Heart left ventricle (tissue), 16 donors: ENCODE results near the gene HDAC4. TPM values are rescaled to one million over a fixed set of nuclear protein-coding genes. Genes with fewer than 3 reads are reported as not detected.

Experiments
- ATAC-seq, 4 donors: fragments of 200-7000 bp; cut with Tn5 transposase; one replicate each; pipeline ENCODE4 v1.9.1; 2020 to 2022; ENCODE audit warnings: moderate library complexity in 4 of 4, mild to moderate bottlenecking in 3 of 4, moderate number of reproducible peaks in 1 of 4
- DNase-seq, 5 donors: peaks; one replicate each; pipeline ENCODE4 v3.0.0-alpha.2; 2020
- H3K27ac ChIP-seq, 12 donors: fragments of 200-600 bp; sonication (generic) in 4 of 12; one replicate each; pipeline versions ENCODE4 v1.5.0 to v1.8.0; 2016 to 2022; ENCODE audit warnings: mild to moderate bottlenecking in 2 of 12
- H3K27me3 ChIP-seq, 9 donors: fragments of 200-600 bp; sonication (generic) in 2 of 9; one replicate each; pipeline versions ENCODE4 v1.5.1 to v1.8.0; 2016 to 2022; ENCODE audit warnings: mild to moderate bottlenecking in 3 of 9
- H3K36me3 ChIP-seq, 9 donors: fragments of 200-600 bp; sonication (generic) in 2 of 9; one replicate each; pipeline versions ENCODE4 v1.5.0 to v1.8.0; 2018 to 2022; ENCODE audit warnings: mild to moderate bottlenecking in 2 of 9
- H3K4me1 ChIP-seq, 12 donors: fragments of 200-600 bp; sonication (generic) in 4 of 12; one replicate each; pipeline versions ENCODE4 v1.5.0 to v1.8.0; 2016 to 2022; ENCODE audit warnings: mild to moderate bottlenecking in 3 of 12
- H3K4me3 ChIP-seq, 12 donors: fragments of 200-600 bp; sonication (generic) in 4 of 12; one replicate each; pipeline versions ENCODE4 v1.5.0 to v1.8.0; 2017 to 2022; ENCODE audit warnings: mild to moderate bottlenecking in 9 of 12, moderate library complexity in 4 of 12
- H3K9me3 ChIP-seq, 12 donors: fragments of 200-600 bp; sonication (generic) in 4 of 12; one replicate each; pipeline versions ENCODE4 v1.5.0 to v1.8.0; 2016 to 2022; ENCODE audit warnings: mild to moderate bottlenecking in 1 of 12
- CTCF ChIP-seq, 12 donors: fragments of 200-600 bp; sonication (generic) in 4 of 12; IDR thresholded peaks; one replicate each; pipeline versions ENCODE4 v1.5.0 to v1.8.0; 2018 to 2022; ENCODE audit warnings: antibody characterized with exemption in 12 of 12, mild to moderate bottlenecking in 5 of 12
- POLR2A ChIP-seq, 2 donors: fragments of 450-650 bp; IDR thresholded peaks; one replicate each; pipeline ENCODE4 v1.6.1; 2017; ENCODE audit warnings: antibody characterized with exemption in 2 of 2, mild to moderate bottlenecking in 2 of 2, moderate library complexity in 2 of 2
- WGBS, 4 donors: extraction: QIAGEN DNeasy Blood & Tissue Kit in 2 of 4; methylation state at CpG; one replicate each; pipeline versions ENCODE4 v1.1.5 to v1.1.7; 2013 to 2018; 5-methylcytosine and 5-hydroxymethylcytosine counted together
- intact Hi-C, 10 donors: fragments of 100-400 bp; cut with DNase I; formaldehyde crosslinking; loops; one replicate each; pipeline versions ENCODE4 v1.11.1 to v1.14.2; 2022
- polyA plus RNA-seq, 2 donors: library from polyadenylated mRNA; stranded (reverse); fragments of 200-250 nt; gene quantifications; one replicate each; pipeline ENCODE4 v1.2.3, GENCODE V29; 2013
- total RNA-seq, 9 donors: library from RNA; depleted of rRNA in 2 of 9; stranded (reverse); fragments of >200 nt in 2 of 9; fragmentation: NEBNext Ultra II Directional in 3 of 9; extraction: Animal tissue kit (Norgen Biotek cat#: 25700) in 3 of 9; gene quantifications; one replicate each; pipeline versions ENCODE4 v1.1.0 to v1.2.4, GENCODE V29; 2016 to 2023
- donor health status: ischemic (EF 13 %, LVEDD 7.1; RV severe dilation, severe dysfunction).
- donor health status: healthy with polysubstance abuse.
- donor health status: DM: no; HTN: yes; CAD: no.
- donor health status: DM: no; HTN: no; CAD: no.
- donor health status: ischemic (EF 25% LVEDD 6.9; RV normal size, moderate dysfunction).
- donor health status: ischemic (EF 25% LVEDD 5.7; RV mildly dilated, moderate dysfunction).
- donor health status: healthy.
- donor health status: DM: yes; HTN: yes; CAD: no.
- donor health status: ischemic (EF 35%, LVEDD 5.7; RV mildly dilated, moderate dysfunction).
- donor health status: nonischemic (EF 11% LVEDD 7.7; RV severe dilation, severe dysfunction).
- donor health status: DM: yes; HTN: yes; CAD: no.
- donor health status: PGD.
- donor health status: ischemic (EF 29% LVEDD 5.4; RV normal size, mild dysfunction).
- donor health status: nonischemic (EF 23%, LVEDD 6.1; RV moderate dilation, normal function).

HDAC4 gene
- total and polyA plus RNA-seq, 11 donors: 13.9 to 37.6 (median 27.5) TPM

- 79 to 90% (median 82%) methylated on average over 7 to 16 of the region's 16 CpGs for WGBS, 4 donors
- Histone ChIP-seq H3K4me1 (peaks cover 0 to 72% (median 53%) of the 10 kb centered on the region in 12 donors), H3K4me3 (no peak overlapping the region), H3K36me3 (no peaks in the 10 kb centered on the region), H3K27me3 (no peaks in the 10 kb centered on the region), H3K9me3 (no peaks in the 10 kb centered on the region), H3K27ac (peak overlapping the region in 11 of 12 donors; percentile 80 to 99 (median 91))
- TF ChIP-seq CTCF (IDR thresholded peaks at IDR 0.05) (no peak), POLR2A (IDR thresholded peaks at IDR 0.05) (no peak)
- ATAC-seq (no peak), DNase-seq (peak in 1 of 5 donors; percentile 16)
- intact Hi-C loops: loop anchor here in 3 of 10 donors (5.0 to 10.0 kb wide), 3 partner anchors 68 to 90 kb away; no protein-coding TSS in a partner anchor
These were observed 73.8 kb downstream of the HDAC4 start for GRCh38 chr2:239326831-239327535.

DNA sequence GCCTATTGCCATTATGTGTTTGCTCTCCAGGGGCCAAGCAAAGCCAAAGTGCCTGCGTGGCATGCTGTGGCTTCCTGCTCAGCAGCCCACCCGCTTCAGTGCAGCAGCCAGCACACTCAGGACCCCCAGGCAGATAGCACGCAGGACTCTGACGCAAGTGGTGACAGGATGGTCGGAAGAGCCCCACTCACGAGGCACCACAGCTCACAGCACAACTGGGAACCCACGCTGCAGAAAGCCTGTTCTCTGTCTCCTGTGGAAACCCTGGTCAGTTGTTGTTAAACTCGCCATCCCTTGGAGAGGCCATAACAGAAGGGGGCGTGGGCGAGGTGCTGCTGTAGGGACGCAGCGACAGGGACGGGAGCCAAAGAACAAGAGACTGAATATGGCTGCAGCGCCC lies 76.4 kb downstream of the HDAC4 start:
- 78 to 87% (median 82%) methylated on average over 14 of the region's 14 CpGs for WGBS, 4 donors
- H3K4me3 ChIP-seq: no peak overlapping the region
- H3K4me1 ChIP-seq: peaks cover 0 to 59% (median 31%) of the 10 kb centered on the region in 12 donors
- ATAC-seq (no peak), DNase-seq (peak in 1 of 5 donors; percentile 14)
- no peak for TF ChIP-seq CTCF (IDR thresholded peaks at IDR 0.05)
- TF ChIP-seq POLR2A (IDR thresholded peaks at IDR 0.05): no peak
- no peaks in the 10 kb centered on the region for H3K27me3 ChIP-seq
- no peaks in the 10 kb centered on the region for H3K36me3 ChIP-seq
- peak overlapping the region in 4 of 12 donors; percentile 10 to 94 (median 24) for H3K27ac ChIP-seq
- intact Hi-C loops: loop anchor here in 1 of 10 donors (10.0 kb wide), 1 partner anchor 70 kb away; no protein-coding TSS in a partner anchor
- no peaks in the 10 kb centered on the region for H3K9me3 ChIP-seq

- H3K4me1 ChIP-seq: peaks cover 0 to 59% (median 31%) of the 10 kb centered on the region in 12 donors
- DNase-seq (peak in 1 of 5 donors; percentile 12), ATAC-seq (no peak)
- WGBS, 4 donors: 87 to 96% (median 91%) methylated on average over 14 of the region's 14 CpGs
- intact Hi-C loops: loop anchor here in 1 of 10 donors (10.0 kb wide), 1 partner anchor 71 kb away; no protein-coding TSS in a partner anchor
- H3K36me3 ChIP-seq: no peaks in the 10 kb centered on the region
- peak overlapping the region in 1 of 12 donors; percentile 94 for H3K27ac ChIP-seq
- H3K4me3 ChIP-seq: no peak overlapping the region
- H3K27me3 ChIP-seq: no peaks in the 10 kb centered on the region
- H3K9me3 ChIP-seq: no peaks in the 10 kb centered on the region
- no peak for TF ChIP-seq POLR2A (IDR thresholded peaks at IDR 0.05)
- TF ChIP-seq CTCF (IDR thresholded peaks at IDR 0.05): no peak
These were observed 77.4 kb downstream of the HDAC4 start for GRCh38 chr2:239323447-239323846.

DNA sequence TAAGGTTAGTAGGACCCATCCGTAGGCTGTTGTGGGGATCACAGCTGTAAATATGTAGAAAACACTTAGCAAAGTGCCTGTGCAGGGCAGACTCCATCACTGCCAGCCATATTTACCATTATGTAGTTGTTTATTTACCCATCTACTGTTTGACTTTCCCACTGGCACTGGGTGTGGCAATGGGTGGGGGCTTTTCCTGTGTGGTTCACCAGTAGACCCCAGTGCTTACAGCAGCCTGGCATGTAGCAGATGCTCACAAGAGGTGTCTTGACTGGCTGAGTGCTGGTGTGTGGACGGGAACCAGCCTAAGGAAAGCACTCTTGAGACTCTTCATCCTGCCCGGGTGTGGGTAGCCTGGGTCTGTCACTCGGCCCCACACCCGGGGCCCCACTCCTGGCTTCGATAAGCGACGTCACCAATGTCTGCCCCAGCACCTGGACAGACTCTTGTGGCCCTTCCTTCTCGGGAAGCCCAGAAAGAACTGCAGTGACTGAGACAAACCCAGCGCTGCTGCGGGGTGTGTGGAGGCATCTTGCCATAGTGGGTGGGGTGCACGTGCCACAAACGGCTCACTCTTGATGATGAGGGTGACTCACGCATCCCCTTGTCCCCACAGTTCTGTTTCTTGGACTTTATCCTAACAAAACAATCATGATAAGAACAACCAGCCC lies 78.3 kb downstream of the HDAC4 start:
- peak overlapping the region in 4 of 12 donors; percentile 14 to 94 (median 40) for H3K27ac ChIP-seq
- DNase-seq: peak in 2 of 5 donors; percentile 15 to 49
- 61 to 75% (median 67%) methylated on average over 14 of the region's 14 CpGs for WGBS, 4 donors

More for the DNA sequence above, 78.3 kb downstream of the HDAC4 start:
- H3K36me3 ChIP-seq: no peaks in the 10 kb centered on the region
- intact Hi-C loops: loop anchor here in 1 of 10 donors (10.0 kb wide), 1 partner anchor 72 kb away; no protein-coding TSS in a partner anchor
- TF ChIP-seq CTCF (IDR thresholded peaks at IDR 0.05) (no peak), POLR2A (IDR thresholded peaks at IDR 0.05) (no peak)
- no peaks in the 10 kb centered on the region for H3K9me3 ChIP-seq
- no peak overlapping the region for H3K4me3 ChIP-seq
- no peaks in the 10 kb centered on the region for H3K27me3 ChIP-seq
- H3K4me1 ChIP-seq: peaks cover under 1 to 59% (median 31%) of the 10 kb centered on the region in 12 donors
- no peak for ATAC-seq
